ENCODE measurements around the gene ASB12. TPM values are rescaled to one million over a fixed set of nuclear protein-coding genes. Genes with fewer than 3 reads are reported as not detected.
A peak's percentile ranks its signal among the peaks of the same experiment; 100 is the strongest.
"Not testable (repeated sequence)": the region's sequence is repeated elsewhere in the genome, so short reads cannot be mapped to it uniquely, and the experiment has no call there.

The ASB12 gene
- total RNA-seq (ENCODE audit: low replicate concordance) = not detected in 2 replicates

- no peak within 1 kb of the TSS for H3K4me3 ChIP-seq (ENCODE audit: low read depth, low read length)
- no peak for TF ChIP-seq CTCF (IDR thresholded peaks at IDR 0.05; ENCODE audit: insufficient read depth, low read length)
- DNase-seq (ENCODE audit: low read depth) = no peak
Measured at GRCh38 chrX:64230123-64230970, at the start of gene ASB12. Gene ASB12 (minus strand): TSS chrX:64230607. CDS start chrX:64225650, 4,957 bp downstream.

DNA sequence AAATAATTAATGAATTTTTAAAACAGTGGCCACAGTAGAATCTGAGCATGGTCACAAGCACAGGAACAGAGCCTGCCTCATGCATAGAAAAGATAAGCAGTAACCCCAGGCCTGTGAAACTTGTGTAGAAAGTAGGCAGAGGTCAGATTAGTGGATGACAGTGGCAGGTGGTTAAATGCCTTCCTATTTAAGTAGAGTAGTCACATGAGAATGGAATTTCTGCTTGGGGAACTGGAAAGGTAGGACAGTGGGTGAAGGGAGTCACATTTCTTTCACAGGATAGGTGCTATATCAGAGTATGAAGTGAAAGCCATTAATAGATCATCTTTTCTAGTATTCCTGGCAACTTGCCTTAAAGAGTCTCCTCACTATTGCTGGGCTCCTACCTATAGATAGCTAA lies 34.9 kb upstream of the ASB12 start:
- no peak for TF ChIP-seq CTCF (IDR thresholded peaks at IDR 0.05; ENCODE audit: insufficient read depth, low read length)
- H3K4me3 ChIP-seq (ENCODE audit: low read depth, low read length) = no peak overlapping the region
- no peak for DNase-seq (ENCODE audit: low read depth)

DNA sequence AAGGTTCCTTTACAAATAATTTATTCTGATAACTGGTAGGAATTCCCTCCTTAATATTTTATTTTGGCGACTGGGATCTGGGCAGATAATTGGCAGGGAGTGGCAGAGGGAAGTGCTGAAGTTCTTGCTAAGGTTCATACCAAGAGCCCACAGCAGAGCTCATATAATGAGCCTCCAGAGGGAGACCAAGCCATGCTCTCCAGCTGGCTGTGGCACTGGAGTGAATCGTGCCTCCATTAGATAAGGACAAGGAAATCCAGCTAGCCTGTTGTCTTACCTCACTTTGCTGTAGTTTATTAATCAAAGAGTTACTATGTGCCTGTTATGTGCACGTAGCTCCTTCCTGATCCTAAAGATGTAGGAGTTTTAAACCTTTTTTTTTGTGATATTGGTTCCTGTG lies 1.3 kb downstream of the ASB12 start:
- no peak for DNase-seq (ENCODE audit: low read depth)
- H3K4me3 ChIP-seq (ENCODE audit: low read depth, low read length) = no peak overlapping the region
- no peak for TF ChIP-seq CTCF (IDR thresholded peaks at IDR 0.05; ENCODE audit: insufficient read depth, low read length)

DNA sequence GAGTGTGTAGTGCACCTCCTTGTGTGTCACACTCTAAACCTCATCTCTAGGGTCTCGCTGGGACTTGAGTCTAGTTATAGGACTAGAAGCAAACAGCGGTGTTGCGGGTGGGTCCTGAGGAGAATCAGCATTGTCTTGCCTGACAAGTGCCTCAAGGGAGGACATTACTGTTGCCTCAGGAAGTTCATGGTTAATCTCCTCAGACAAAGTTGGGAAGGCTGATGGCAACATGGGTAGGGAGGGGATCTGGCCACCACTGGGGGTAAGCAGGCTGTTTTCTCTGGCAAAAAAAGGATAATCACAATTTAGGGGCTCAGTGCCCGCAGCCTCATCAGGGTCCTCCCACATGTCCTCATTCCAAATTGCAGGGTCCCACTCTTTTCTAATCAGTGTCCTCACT lies 12.4 kb downstream of the ASB12 start:
- no peak for TF ChIP-seq CTCF (IDR thresholded peaks at IDR 0.05; ENCODE audit: insufficient read depth, low read length)
- DNase-seq (ENCODE audit: low read depth) = no peak
- no peak overlapping the region for H3K4me3 ChIP-seq (ENCODE audit: low read depth, low read length)

DNA sequence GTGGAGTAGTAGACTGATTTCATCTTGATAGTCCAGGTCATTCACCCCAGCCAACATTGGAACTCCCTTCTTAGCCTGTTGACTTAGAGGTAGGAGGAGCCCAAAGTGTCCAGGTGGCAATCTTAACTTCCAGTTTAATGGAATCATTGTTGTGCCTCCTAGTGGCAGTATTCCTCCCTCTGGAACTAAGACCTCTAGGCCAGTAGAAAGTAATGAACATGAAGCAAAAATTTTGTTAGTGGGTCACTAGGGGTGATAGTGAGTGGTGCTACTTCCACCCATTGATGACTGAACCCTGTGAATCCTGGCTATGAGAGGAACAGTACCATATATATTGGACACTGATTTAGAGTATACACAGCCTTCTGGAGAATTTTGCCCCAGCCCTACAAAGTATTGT lies 16.4 kb downstream of the ASB12 start:
- not testable (repeated sequence) for H3K4me3 ChIP-seq (ENCODE audit: low read depth, low read length); DNase-seq (ENCODE audit: low read depth)

DNA sequence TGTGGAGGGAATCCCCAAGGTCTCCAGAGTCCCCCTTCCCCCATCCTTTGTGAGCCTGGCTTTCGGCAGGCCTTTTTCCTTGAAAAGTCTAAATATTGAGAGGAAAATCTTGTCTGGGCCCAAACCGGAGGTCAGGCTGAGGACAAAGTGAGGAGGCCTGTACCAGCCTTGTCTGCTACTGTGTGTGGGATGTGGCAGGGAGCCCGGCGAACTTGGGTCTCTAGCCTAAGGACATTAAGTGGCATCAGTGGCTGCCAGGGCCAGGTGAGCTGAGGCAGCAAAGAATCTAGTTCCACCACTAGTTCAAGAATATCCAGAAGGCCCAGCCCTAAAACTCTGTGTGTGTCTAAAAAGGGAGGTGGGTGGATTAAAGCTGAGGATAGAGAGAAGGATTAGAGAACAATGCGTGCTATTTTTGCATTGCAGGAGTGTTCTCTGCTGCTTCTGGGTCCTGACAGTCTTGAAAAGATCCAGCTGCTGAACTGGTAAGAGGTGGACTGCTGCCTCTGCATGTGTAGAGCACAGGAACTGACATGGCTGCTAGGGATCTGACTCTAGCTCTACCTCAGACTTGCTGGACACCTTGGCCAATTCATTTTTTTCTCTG lies 23.7 kb downstream of the ASB12 start:
- TF ChIP-seq CTCF (IDR thresholded peaks at IDR 0.05; ENCODE audit: insufficient read depth, low read length) = no peak
- DNase-seq (ENCODE audit: low read depth) = peak; percentile 73
- peak overlapping the region; percentile 74 for H3K4me3 ChIP-seq (ENCODE audit: low read depth, low read length)

DNA sequence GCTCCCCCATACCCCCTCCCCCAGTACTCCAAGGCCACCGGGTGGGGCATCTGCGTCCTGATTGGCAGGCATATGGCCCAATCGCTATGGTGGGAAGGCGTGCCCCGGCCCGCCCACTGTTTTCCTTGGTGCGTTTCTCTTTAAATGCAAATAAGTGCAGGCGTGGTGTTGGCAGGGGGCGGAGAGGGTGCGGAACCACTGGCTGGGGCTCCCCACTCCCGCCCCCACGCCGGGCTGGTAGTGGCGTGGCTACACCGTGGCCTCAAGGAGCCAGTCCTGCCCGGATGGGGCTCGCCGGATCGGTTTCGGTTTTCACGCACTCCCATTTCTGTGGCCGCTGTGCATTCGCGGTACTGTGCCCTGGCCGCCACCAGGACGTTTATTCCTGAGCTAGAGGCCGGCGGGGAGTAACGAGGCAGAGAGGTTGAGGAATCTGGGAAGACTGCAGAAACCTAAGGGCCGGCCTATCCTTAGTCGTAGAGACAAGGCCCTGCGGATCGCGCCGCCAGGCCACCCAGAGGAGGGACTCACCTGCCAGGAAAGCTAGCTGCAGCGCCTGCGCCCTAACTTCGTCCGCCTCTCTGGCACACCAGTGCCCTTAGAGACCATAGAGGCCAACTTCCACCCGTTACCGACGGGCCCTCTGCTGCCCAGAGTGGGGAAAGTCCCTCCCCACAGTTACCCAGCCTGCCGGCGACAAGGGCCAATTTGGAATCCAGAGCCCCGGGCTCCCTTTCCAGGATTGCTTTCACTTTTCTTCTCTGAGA lies 24.5 kb downstream of the ASB12 start:
- TF ChIP-seq CTCF (IDR thresholded peaks at IDR 0.05; ENCODE audit: insufficient read depth, low read length) = no peak
- H3K4me3 ChIP-seq (ENCODE audit: low read depth, low read length) = peak overlapping the region; percentile 74
- DNase-seq (ENCODE audit: low read depth) = peak; percentile 91

Data from fibroblast of the aortic adventitia (primary cell).